GM19238 (cell line): ENCODE results near the gene ATG7.
"Not testable (repeated sequence)": the region's sequence is repeated elsewhere in the genome, so short reads cannot be mapped to it uniquely, and the experiment has no call there.

Source experiments
- DNase-seq: peaks from one replicate; pipeline ENCODE4 v3.0.0; 2011; ENCODE audit warnings: low spot score; ENCODE audit not compliant: insufficient read length

The ATG7 gene

GRCh38 chr3:11250902-11251806, 21.0 kb upstream of the ATG7 start:
- no peak for DNase-seq

- no peak for DNase-seq
Measured at GRCh38 chr3:11251807-11252176, 20.4 kb upstream of the ATG7 start.

- no peak for DNase-seq
Measured at GRCh38 chr3:11254876-11255275, 17.3 kb upstream of the ATG7 start.

- not testable (repeated sequence) for DNase-seq
Measured at GRCh38 chr3:11255537-11255936, 16.7 kb upstream of the ATG7 start.

- no peak for DNase-seq
Measured at GRCh38 chr3:11258958-11259357, 13.2 kb upstream of the ATG7 start.

- DNase-seq, result no peak
Measured at GRCh38 chr3:11260460-11260859, 11.7 kb upstream of the ATG7 start.

- DNase-seq, result no peak
Measured at GRCh38 chr3:11269007-11269406, 3.2 kb upstream of the ATG7 start.

GRCh38 chr3:11272906-11273574, 843 bp downstream of the ATG7 start:
- DNase-seq, result no peak

GRCh38 chr3:11273891-11274291, 1.7 kb downstream of the ATG7 start:
- no peak for DNase-seq

GRCh38 chr3:11274566-11275142, 2.5 kb downstream of the ATG7 start:
- no peak for DNase-seq

- no peak for DNase-seq
Measured at GRCh38 chr3:11275926-11276325, 3.7 kb downstream of the ATG7 start.

GRCh38 chr3:11276901-11277300, 4.7 kb downstream of the ATG7 start:
- no peak for DNase-seq

- no peak for DNase-seq
Measured at GRCh38 chr3:11282250-11283138, 10.3 kb downstream of the ATG7 start.

- DNase-seq, result no peak
Measured at GRCh38 chr3:11283139-11283475, 10.9 kb downstream of the ATG7 start.

- no peak for DNase-seq
Measured at GRCh38 chr3:11284011-11284410, 11.8 kb downstream of the ATG7 start.

- DNase-seq, result no peak
Measured at GRCh38 chr3:11285471-11285870, 13.3 kb downstream of the ATG7 start.

- no peak for DNase-seq
Measured at GRCh38 chr3:11287404-11287803, 15.2 kb downstream of the ATG7 start.

- DNase-seq, result no peak
Measured at GRCh38 chr3:11288021-11288491, 15.9 kb downstream of the ATG7 start.

- DNase-seq, result peak; percentile 31
Measured at GRCh38 chr3:11288786-11289637, 16.8 kb downstream of the ATG7 start.

- no peak for DNase-seq
Measured at GRCh38 chr3:11289864-11290263, 17.7 kb downstream of the ATG7 start.
